ENCODE measurements around the gene SYT8. TPM values are rescaled to one million over a fixed set of nuclear protein-coding genes. Genes with fewer than 3 reads are reported as not detected.

The SYT8 gene
- total RNA-seq, 1 donor from 2014 or later: not detected

DNA sequence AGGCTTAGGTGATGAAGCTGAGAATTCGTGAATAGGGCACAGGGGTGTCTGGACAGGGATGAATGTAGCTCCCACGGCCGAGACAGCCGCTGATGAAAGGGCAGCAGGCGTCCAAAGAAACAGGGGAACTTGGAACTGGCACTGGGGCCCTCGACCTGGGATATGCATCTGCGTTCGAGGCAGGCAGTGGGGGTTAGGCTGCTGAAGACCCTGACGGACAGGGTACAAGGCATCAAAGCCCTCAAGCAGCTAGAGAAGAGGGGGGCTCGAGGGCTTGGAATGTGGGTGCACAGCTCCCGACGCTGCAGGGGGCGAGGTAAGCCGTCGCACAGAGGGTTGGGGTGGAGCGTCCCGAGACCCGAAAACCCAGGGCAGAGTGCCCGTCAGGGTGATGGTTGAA lies 6.9 kb upstream of the SYT8 start:
- Histone ChIP-seq H3K4me1 (peaks cover 25% of the 10 kb centered on the region), H3K4me3 (no peak overlapping the region), H3K27ac (replicated peaks) (no peak overlapping the region), H3K27me3 (ENCODE audit: low read depth) (peaks cover 34% of the 10 kb centered on the region), H3K9me3 (replicated peaks) (no peaks in the 10 kb centered on the region), H3K36me3 (no peaks in the 10 kb centered on the region)
- intact Hi-C loops (cut with micrococcal nuclease): no loop called here
- DNase-seq: no peak
- TF ChIP-seq, protein P1, sequence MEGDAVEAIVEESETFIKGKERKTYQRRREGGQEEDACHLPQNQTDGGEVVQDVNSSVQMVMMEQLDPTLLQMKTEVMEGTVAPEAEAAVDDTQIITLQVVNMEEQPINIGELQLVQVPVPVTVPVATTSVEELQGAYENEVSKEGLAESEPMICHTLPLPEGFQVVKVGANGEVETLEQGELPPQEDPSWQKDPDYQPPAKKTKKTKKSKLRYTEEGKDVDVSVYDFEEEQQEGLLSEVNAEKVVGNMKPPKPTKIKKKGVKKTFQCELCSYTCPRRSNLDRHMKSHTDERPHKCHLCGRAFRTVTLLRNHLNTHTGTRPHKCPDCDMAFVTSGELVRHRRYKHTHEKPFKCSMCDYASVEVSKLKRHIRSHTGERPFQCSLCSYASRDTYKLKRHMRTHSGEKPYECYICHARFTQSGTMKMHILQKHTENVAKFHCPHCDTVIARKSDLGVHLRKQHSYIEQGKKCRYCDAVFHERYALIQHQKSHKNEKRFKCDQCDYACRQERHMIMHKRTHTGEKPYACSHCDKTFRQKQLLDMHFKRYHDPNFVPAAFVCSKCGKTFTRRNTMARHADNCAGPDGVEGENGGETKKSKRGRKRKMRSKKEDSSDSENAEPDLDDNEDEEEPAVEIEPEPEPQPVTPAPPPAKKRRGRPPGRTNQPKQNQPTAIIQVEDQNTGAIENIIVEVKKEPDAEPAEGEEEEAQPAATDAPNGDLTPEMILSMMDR (IDR thresholded peaks at IDR 0.05; ENCODE audit: borderline replicate concordance): no peak

DNA sequence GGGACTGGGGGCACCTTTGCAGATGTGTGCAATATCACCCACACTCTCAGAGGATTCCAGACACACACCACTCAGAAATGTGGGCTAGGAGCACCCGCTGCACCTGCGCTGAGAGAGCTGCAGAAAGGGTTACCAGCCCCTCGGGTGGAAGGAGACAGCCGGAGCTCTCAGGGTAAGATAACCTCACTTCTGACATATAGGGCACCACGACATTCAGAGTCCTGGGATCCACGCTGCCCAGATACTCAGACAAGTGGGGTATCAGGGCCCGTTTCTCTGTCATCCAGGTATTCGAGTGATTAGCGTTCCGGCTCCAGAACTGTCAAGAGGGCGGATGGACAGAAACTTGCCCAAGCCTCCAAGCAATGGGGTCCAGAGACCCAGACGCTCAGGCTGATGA lies 6.2 kb upstream of the SYT8 start:
- H3K36me3 ChIP-seq: no peaks in the 10 kb centered on the region
- H3K4me1 ChIP-seq: peaks cover 25% of the 10 kb centered on the region
- H3K27ac ChIP-seq (replicated peaks): no peak overlapping the region
- H3K9me3 ChIP-seq (replicated peaks): no peaks in the 10 kb centered on the region
- no peak for DNase-seq
- TF ChIP-seq, protein P1 (IDR thresholded peaks at IDR 0.05; ENCODE audit: borderline replicate concordance): no peak
- no peak overlapping the region for H3K4me3 ChIP-seq
- intact Hi-C loops (cut with micrococcal nuclease): no loop called here
- H3K27me3 ChIP-seq (ENCODE audit: low read depth): peaks cover 34% of the 10 kb centered on the region

DNA sequence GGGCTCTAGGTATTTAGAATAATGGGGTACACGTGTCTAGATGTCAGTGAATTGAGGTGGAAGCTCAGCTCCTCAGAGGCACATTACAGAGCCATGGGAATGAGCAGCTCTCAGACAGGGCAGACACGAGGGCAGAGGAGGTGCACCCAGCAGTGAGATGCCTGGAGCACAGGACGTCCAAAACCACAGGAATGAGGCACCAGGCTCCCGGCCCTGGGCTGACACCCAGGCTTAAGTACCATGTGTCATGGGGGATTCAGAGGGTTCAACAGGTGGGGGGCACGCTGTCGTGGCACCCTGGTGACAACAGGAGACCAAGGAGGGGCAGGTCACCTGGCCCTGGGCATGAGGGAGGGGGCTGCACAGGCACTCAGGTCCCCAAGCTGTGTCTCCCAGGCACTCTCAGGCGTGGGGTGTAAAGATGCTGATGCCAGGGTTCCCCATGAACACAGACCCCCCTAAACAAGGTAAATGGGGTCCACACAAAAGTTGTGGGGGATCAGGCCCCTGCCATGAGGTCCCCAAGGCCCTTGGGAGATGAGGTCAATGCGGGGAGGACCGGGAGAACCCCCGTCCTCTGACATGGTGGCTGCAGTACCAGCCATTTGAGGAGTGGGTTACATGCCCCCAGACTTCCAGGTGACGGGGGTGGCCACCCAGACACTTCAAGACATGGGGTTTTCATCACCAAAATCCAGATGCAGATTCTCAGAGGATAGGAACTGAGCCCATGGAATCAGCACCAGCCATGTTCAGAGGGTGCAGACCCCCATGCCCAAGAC lies 5.6 kb upstream of the SYT8 start:
- H3K9me3 ChIP-seq (replicated peaks): no peaks in the 10 kb centered on the region
- intact Hi-C loops (cut with micrococcal nuclease): no loop called here
- peaks cover 25% of the 10 kb centered on the region for H3K4me1 ChIP-seq
- H3K36me3 ChIP-seq: no peaks in the 10 kb centered on the region
- TF ChIP-seq, protein P1 (IDR thresholded peaks at IDR 0.05; ENCODE audit: borderline replicate concordance): no peak
- H3K27me3 ChIP-seq (ENCODE audit: low read depth): peaks cover 34% of the 10 kb centered on the region
- H3K27ac ChIP-seq (replicated peaks): no peak overlapping the region
- no peak for DNase-seq
- no peak overlapping the region for H3K4me3 ChIP-seq

DNA sequence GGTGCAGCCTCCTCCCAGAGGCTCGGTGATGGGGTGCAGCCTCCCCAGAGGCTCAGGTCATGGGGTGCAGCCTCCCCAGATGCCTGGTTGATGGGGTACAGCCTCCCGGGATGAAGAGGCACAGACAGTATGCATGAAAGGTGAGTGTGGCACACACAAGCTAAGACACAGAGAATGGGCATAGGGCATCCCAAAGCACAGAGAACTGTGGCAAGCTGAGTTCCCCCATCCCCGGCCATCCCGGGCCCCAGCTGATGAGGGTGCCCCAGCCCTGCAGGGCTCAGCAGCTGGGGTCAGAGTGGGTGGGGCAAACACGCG lies 4.8 kb upstream of the SYT8 start:
- no peak overlapping the region for H3K4me3 ChIP-seq
- intact Hi-C loops (cut with micrococcal nuclease): no loop called here
- H3K27ac ChIP-seq (replicated peaks): no peak overlapping the region
- H3K36me3 ChIP-seq: no peaks in the 10 kb centered on the region
- TF ChIP-seq, protein P1 (IDR thresholded peaks at IDR 0.05; ENCODE audit: borderline replicate concordance): no peak
- no peak for DNase-seq
- peaks cover 34% of the 10 kb centered on the region for H3K27me3 ChIP-seq (ENCODE audit: low read depth)
- no peaks in the 10 kb centered on the region for H3K9me3 ChIP-seq (replicated peaks)
- peaks cover 25% of the 10 kb centered on the region for H3K4me1 ChIP-seq

DNA sequence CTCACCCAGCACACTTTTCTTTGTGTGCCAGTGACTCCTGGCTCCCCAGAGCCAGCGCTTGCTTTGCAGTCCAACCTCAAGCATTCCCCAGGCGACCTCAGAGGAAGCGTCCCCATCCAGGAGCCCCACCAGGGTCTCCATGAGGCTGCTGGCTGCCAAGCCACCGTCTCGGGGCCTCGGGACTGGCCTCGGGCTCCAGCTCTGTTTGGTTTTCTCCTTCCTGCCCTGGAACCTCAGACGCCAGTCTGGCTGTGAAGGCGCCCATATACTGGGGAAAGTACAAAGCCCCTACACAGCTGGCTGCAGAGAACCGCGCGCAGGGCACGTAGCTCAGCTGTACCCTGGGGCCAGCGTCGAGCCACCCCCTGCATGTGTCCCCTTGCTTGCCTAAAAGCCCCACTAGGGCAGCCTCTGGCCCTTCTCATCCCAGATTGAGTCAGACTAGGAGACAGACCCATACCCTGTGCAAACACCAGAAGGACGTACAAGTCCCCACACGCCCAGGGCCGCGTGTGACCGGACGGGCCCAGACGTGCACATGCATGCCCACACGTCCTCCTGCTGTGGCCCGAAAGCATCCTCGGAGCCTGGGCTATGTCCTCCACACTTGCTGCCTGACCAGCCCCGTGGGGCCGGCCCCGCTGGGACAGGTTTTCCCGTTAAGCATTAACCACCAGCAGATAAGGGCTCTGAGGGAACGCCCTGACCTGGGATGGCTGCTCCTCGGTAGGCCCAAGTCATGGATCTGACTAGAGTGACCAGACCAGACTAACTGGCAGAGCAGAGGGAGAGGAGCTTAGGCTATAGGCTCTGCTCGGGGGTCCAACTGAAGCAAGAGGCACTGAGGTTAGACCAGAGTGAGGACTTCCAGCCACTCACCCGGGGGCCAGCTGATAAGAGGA lies 4.2 kb upstream of the SYT8 start:
- DNase-seq: no peak
- TF ChIP-seq, protein P1 (IDR thresholded peaks at IDR 0.05; ENCODE audit: borderline replicate concordance): no peak
- Histone ChIP-seq H3K27ac (replicated peaks) (no peak overlapping the region), H3K4me1 (peaks cover 25% of the 10 kb centered on the region), H3K9me3 (replicated peaks) (no peaks in the 10 kb centered on the region), H3K27me3 (ENCODE audit: low read depth) (peaks cover 34% of the 10 kb centered on the region), H3K4me3 (no peak overlapping the region), H3K36me3 (no peaks in the 10 kb centered on the region)
- intact Hi-C loops (cut with micrococcal nuclease): no loop called here

Measured in left ventricle myocardium inferior (tissue), 1 donor.